Measurements from ENCODE around the gene SGCD.
"Not testable (repeated sequence)": the region's sequence is repeated elsewhere in the genome, so short reads cannot be mapped to it uniquely, and the experiment has no call there.

Gene SGCD

GRCh38 chr5:156561651-156562050 is 234.7 kb downstream of the SGCD start:
- DNase-seq (ENCODE audit: low read depth in 3 of 3): no peak

- no peak for DNase-seq (ENCODE audit: low read depth in 3 of 3)
Observed at GRCh38 chr5:156570615-156571014, 243.7 kb downstream of the SGCD start.

- no peak for DNase-seq (ENCODE audit: low read depth in 3 of 3)
Observed at GRCh38 chr5:156581725-156582124, 254.8 kb downstream of the SGCD start.

- no peak for DNase-seq (ENCODE audit: low read depth in 3 of 3)
Observed at GRCh38 chr5:156582193-156582598, 255.2 kb downstream of the SGCD start.

- no peak for DNase-seq (ENCODE audit: low read depth in 3 of 3)
Observed at GRCh38 chr5:156584871-156585270, 257.9 kb downstream of the SGCD start.

GRCh38 chr5:156585999-156586398 is 259.0 kb downstream of the SGCD start:
- DNase-seq (ENCODE audit: low read depth in 3 of 3): no peak

- DNase-seq (ENCODE audit: low read depth in 3 of 3): no peak
Observed at GRCh38 chr5:156587012-156587411, 260.0 kb downstream of the SGCD start.

GRCh38 chr5:156588306-156588705 is 261.3 kb downstream of the SGCD start:
- no peak for DNase-seq (ENCODE audit: low read depth in 3 of 3)

GRCh38 chr5:156589104-156589945 is 262.4 kb downstream of the SGCD start:
- no peak for DNase-seq (ENCODE audit: low read depth in 3 of 3)

- no peak for DNase-seq (ENCODE audit: low read depth in 3 of 3)
Observed at GRCh38 chr5:156589946-156590216, 262.9 kb downstream of the SGCD start.

- no peak for DNase-seq (ENCODE audit: low read depth in 3 of 3)
Observed at GRCh38 chr5:156590978-156591377, 264.0 kb downstream of the SGCD start.

- no peak for DNase-seq (ENCODE audit: low read depth in 3 of 3)
Observed at GRCh38 chr5:156591631-156592030, 264.7 kb downstream of the SGCD start.

- no peak for DNase-seq (ENCODE audit: low read depth in 3 of 3)
Observed at GRCh38 chr5:156593546-156593945, 266.6 kb downstream of the SGCD start.

- DNase-seq (ENCODE audit: low read depth in 3 of 3): no peak
Observed at GRCh38 chr5:156594406-156594805, 267.4 kb downstream of the SGCD start.

- no peak for DNase-seq (ENCODE audit: low read depth in 3 of 3)
Observed at GRCh38 chr5:156595132-156595787, 268.3 kb downstream of the SGCD start.

- no peak for DNase-seq (ENCODE audit: low read depth in 3 of 3)
Observed at GRCh38 chr5:156597276-156597675, 270.3 kb downstream of the SGCD start.

GRCh38 chr5:156598964-156599363 is 272.0 kb downstream of the SGCD start:
- DNase-seq (ENCODE audit: low read depth in 3 of 3): no peak

GRCh38 chr5:156610582-156610981 is 283.6 kb downstream of the SGCD start:
- not testable (repeated sequence) for DNase-seq (ENCODE audit: low read depth in 3 of 3)

- no peak for DNase-seq (ENCODE audit: low read depth in 3 of 3)
Observed at GRCh38 chr5:156615901-156616300, 288.9 kb downstream of the SGCD start.

- DNase-seq (ENCODE audit: low read depth in 3 of 3): no peak
Observed at GRCh38 chr5:156617426-156617825, 290.5 kb downstream of the SGCD start.

- no peak for DNase-seq (ENCODE audit: low read depth in 3 of 3)
Observed at GRCh38 chr5:156618601-156619000, 291.6 kb downstream of the SGCD start.

- DNase-seq (ENCODE audit: low read depth in 3 of 3): no peak
Observed at GRCh38 chr5:156621719-156622118, 294.8 kb downstream of the SGCD start.

- DNase-seq (ENCODE audit: low read depth in 3 of 3): no peak
Observed at GRCh38 chr5:156623381-156624040, 296.5 kb downstream of the SGCD start.

All from stimulated activated CD4-positive, alpha-beta T cell treated with anti-CD3 and anti-CD28 coated beads, TNF-alpha, amount 100 ng/mL, for 24 hours (primary cell).